ENCODE measurements around the gene SDF2.

DNA sequence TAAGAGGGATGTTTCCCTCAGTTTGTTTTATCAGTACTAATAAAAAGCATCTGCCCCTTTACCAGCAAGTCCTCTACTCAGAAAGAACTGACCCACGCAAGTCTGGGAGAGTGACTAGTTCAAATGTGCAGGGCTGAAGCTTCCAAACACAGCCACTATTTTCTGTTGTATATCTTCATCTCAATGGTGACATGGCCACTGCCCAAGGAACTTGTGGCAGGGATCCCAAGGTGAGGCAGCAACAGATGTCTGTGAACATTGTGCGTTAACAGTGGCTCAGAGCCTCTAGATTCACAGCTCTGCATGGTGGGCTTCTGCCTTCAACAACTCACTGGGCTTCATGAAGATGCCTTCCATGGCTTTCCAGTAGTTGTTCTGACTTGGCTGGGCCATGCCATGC lies 13.0 kb downstream of the SDF2 start:
- TF ChIP-seq POLR2AphosphoS5 (IDR thresholded peaks at IDR 0.05; ENCODE audit: low read depth) (no peak), EZH2 (IDR thresholded peaks at IDR 0.05; ENCODE audit: low read depth, unreplicated experiment) (no peak), EZH2phosphoT487 (IDR thresholded peaks at IDR 0.05; ENCODE audit: unreplicated experiment) (no peak), JUNB (IDR thresholded peaks at IDR 0.05; ENCODE audit: unreplicated experiment) (no peak)
- TF ChIP-seq, protein P1, sequence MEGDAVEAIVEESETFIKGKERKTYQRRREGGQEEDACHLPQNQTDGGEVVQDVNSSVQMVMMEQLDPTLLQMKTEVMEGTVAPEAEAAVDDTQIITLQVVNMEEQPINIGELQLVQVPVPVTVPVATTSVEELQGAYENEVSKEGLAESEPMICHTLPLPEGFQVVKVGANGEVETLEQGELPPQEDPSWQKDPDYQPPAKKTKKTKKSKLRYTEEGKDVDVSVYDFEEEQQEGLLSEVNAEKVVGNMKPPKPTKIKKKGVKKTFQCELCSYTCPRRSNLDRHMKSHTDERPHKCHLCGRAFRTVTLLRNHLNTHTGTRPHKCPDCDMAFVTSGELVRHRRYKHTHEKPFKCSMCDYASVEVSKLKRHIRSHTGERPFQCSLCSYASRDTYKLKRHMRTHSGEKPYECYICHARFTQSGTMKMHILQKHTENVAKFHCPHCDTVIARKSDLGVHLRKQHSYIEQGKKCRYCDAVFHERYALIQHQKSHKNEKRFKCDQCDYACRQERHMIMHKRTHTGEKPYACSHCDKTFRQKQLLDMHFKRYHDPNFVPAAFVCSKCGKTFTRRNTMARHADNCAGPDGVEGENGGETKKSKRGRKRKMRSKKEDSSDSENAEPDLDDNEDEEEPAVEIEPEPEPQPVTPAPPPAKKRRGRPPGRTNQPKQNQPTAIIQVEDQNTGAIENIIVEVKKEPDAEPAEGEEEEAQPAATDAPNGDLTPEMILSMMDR (conservative IDR thresholded peaks at IDR 0.05; ENCODE audit: low read depth in 2 of 2) = no peak
- TF ChIP-seq, protein P2, sequence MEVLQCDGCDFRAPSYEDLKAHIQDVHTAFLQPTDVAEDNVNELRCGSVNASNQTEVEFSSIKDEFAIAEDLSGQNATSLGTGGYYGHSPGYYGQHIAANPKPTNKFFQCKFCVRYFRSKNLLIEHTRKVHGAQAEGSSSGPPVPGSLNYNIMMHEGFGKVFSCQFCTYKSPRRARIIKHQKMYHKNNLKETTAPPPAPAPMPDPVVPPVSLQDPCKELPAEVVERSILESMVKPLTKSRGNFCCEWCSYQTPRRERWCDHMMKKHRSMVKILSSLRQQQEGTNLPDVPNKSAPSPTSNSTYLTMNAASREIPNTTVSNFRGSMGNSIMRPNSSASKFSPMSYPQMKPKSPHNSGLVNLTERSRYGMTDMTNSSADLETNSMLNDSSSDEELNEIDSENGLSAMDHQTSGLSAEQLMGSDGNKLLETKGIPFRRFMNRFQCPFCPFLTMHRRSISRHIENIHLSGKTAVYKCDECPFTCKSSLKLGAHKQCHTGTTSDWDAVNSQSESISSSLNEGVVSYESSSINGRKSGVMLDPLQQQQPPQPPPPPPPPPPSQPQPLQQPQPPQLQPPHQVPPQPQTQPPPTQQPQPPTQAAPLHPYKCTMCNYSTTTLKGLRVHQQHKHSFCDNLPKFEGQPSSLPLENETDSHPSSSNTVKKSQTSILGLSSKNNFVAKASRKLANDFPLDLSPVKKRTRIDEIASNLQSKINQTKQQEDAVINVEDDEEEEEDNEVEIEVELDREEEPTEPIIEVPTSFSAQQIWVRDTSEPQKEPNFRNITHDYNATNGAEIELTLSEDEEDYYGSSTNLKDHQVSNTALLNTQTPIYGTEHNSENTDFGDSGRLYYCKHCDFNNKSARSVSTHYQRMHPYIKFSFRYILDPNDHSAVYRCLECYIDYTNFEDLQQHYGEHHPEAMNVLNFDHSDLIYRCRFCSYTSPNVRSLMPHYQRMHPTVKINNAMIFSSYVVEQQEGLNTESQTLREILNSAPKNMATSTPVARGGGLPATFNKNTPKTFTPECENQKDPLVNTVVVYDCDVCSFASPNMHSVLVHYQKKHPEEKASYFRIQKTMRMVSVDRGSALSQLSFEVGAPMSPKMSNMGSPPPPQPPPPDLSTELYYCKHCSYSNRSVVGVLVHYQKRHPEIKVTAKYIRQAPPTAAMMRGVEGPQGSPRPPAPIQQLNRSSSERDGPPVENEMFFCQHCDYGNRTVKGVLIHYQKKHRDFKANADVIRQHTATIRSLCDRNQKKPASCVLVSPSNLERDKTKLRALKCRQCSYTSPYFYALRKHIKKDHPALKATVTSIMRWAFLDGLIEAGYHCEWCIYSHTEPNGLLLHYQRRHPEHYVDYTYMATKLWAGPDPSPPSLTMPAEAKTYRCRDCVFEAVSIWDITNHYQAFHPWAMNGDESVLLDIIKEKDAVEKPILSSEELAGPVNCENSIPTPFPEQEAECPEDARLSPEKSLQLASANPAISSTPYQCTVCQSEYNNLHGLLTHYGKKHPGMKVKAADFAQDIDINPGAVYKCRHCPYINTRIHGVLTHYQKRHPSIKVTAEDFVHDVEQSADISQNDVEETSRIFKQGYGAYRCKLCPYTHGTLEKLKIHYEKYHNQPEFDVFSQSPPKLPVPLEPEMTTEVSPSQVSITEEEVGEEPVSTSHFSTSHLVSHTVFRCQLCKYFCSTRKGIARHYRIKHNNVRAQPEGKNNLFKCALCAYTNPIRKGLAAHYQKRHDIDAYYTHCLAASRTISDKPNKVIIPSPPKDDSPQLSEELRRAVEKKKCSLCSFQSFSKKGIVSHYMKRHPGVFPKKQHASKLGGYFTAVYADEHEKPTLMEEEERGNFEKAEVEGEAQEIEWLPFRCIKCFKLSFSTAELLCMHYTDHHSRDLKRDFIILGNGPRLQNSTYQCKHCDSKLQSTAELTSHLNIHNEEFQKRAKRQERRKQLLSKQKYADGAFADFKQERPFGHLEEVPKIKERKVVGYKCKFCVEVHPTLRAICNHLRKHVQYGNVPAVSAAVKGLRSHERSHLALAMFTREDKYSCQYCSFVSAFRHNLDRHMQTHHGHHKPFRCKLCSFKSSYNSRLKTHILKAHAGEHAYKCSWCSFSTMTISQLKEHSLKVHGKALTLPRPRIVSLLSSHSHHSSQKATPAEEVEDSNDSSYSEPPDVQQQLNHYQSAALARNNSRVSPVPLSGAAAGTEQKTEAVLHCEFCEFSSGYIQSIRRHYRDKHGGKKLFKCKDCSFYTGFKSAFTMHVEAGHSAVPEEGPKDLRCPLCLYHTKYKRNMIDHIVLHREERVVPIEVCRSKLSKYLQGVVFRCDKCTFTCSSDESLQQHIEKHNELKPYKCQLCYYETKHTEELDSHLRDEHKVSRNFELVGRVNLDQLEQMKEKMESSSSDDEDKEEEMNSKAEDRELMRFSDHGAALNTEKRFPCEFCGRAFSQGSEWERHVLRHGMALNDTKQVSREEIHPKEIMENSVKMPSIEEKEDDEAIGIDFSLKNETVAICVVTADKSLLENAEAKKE (CRISPR knock-in tag; IDR thresholded peaks at IDR 0.05) = no peak

Data from GM23338 (cell line).